ENCODE measurements around the gene STRADA.
A peak's percentile ranks its signal among the peaks of the same experiment; 100 is the strongest.

Gene STRADA

GRCh38 chr17:63741408-63742173, at the start of gene STRADA:
Gene STRADA (minus strand): TSS chr17:63741799. CDS start chr17:63728369, 13,430 bp downstream.
- DNase-seq (ENCODE audit: low read depth): peak; percentile 99

GRCh38 chr17:63790057-63790456, 48.5 kb upstream of the STRADA start:
- no peak for DNase-seq (ENCODE audit: low read depth)

- no peak for DNase-seq (ENCODE audit: low read depth)
These were observed 45.5 kb upstream of the STRADA start for GRCh38 chr17:63786971-63787711.

GRCh38 chr17:63786117-63786516, 44.5 kb upstream of the STRADA start:
- no peak for DNase-seq (ENCODE audit: low read depth)

GRCh38 chr17:63785556-63785955, 44.0 kb upstream of the STRADA start:
- DNase-seq (ENCODE audit: low read depth): no peak

- DNase-seq (ENCODE audit: low read depth): no peak
These were observed 41.9 kb upstream of the STRADA start for GRCh38 chr17:63783522-63783921.

GRCh38 chr17:63780928-63781327, 39.3 kb upstream of the STRADA start:
- no peak for DNase-seq (ENCODE audit: low read depth)

GRCh38 chr17:63780507-63780906, 38.9 kb upstream of the STRADA start:
- no peak for DNase-seq (ENCODE audit: low read depth)

GRCh38 chr17:63775420-63775819, 33.8 kb upstream of the STRADA start:
- DNase-seq (ENCODE audit: low read depth): no peak

GRCh38 chr17:63774969-63775265, 33.3 kb upstream of the STRADA start:
- no peak for DNase-seq (ENCODE audit: low read depth)

GRCh38 chr17:63774141-63774968, 32.8 kb upstream of the STRADA start, which contains the start of gene DDX42:
Gene DDX42 (plus strand): TSS chr17:63774170. CDS start chr17:63787050, 12,880 bp downstream.
- DNase-seq (ENCODE audit: low read depth): peak; percentile 83

- peak; percentile 96 for DNase-seq (ENCODE audit: low read depth)
These were observed 31.9 kb upstream of the STRADA start, which contains the start of gene CCDC47 for GRCh38 chr17:63773272-63774140. Gene CCDC47 (minus strand): TSS chr17:63773597. CDS start chr17:63766175, 7,422 bp downstream.

- DNase-seq (ENCODE audit: low read depth): no peak
These were observed 31.2 kb upstream of the STRADA start for GRCh38 chr17:63772801-63773271.

GRCh38 chr17:63768433-63768832, 26.8 kb upstream of the STRADA start:
- no peak for DNase-seq (ENCODE audit: low read depth)

- no peak for DNase-seq (ENCODE audit: low read depth)
These were observed 25.2 kb upstream of the STRADA start for GRCh38 chr17:63766754-63767153.

- DNase-seq (ENCODE audit: low read depth): no peak
These were observed 23.1 kb upstream of the STRADA start for GRCh38 chr17:63764716-63765115.

- DNase-seq (ENCODE audit: low read depth): no peak
These were observed 20.8 kb upstream of the STRADA start for GRCh38 chr17:63762161-63763078.

- DNase-seq (ENCODE audit: low read depth): no peak
These were observed 19.4 kb upstream of the STRADA start for GRCh38 chr17:63760771-63761539.

- DNase-seq (ENCODE audit: low read depth): no peak
These were observed 16.8 kb upstream of the STRADA start for GRCh38 chr17:63758428-63758827.
